22Rv1 (cell line): ENCODE results near the gene ING1.

Experiments
- ZFX ChIP-seq: fragments of 450-650 bp; IDR thresholded peaks from 2 replicates; pipeline ENCODE4 v1.6.1; 2017; ENCODE audit warnings: antibody characterized with exemption, borderline replicate concordance
- TF ChIP-seq, protein P1 (sequence below): fragments of 450-650 bp; IDR thresholded peaks from 2 replicates; pipeline ENCODE4 v1.5.1; 2017; ENCODE audit warnings: mild to moderate bottlenecking

DNA sequence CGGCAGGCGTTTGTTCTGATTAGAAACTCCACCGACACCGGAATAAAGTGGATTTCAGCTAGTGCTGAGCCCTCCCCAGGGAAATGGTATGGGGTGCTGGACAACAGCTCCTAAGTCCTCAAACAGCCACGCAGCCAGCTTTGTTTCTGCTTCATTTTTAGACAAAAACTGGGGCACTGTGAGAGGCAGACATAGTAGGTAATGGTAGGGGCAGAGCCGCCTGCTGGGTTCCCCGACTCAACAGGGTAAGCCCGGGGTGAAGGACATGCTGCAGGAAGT is 47.3 kb upstream of the ING1 start:
- TF ChIP-seq, protein P1, sequence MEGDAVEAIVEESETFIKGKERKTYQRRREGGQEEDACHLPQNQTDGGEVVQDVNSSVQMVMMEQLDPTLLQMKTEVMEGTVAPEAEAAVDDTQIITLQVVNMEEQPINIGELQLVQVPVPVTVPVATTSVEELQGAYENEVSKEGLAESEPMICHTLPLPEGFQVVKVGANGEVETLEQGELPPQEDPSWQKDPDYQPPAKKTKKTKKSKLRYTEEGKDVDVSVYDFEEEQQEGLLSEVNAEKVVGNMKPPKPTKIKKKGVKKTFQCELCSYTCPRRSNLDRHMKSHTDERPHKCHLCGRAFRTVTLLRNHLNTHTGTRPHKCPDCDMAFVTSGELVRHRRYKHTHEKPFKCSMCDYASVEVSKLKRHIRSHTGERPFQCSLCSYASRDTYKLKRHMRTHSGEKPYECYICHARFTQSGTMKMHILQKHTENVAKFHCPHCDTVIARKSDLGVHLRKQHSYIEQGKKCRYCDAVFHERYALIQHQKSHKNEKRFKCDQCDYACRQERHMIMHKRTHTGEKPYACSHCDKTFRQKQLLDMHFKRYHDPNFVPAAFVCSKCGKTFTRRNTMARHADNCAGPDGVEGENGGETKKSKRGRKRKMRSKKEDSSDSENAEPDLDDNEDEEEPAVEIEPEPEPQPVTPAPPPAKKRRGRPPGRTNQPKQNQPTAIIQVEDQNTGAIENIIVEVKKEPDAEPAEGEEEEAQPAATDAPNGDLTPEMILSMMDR: no peak
- TF ChIP-seq ZFX: no peak
